HepG2 (cell line): Measurements from ENCODE around the gene ACVRL1. TPM values are rescaled to one million over a fixed set of nuclear protein-coding genes. Genes with fewer than 3 reads are reported as not detected.

Experiments
- ATAC-seq: fragments of 200-7000 bp; cut with Tn5 transposase; 3 replicates; pipeline ENCODE4 v1.9.1; 2020; ENCODE audit warnings: mild to moderate bottlenecking, moderate library complexity
- BruUV-seq: library from RNA; stranded (reverse); fragments of 400-500 nt; replicated peaks from 2 replicates; lab custom pipeline; 2021; lab: Mats Ljungman, UMichigan
- CTCF ChIA-PET: fragments of 300-600 bp; formaldehyde crosslinking; extraction: SDS; loops from one replicate; lab custom pipeline; 2021; ENCODE audit warnings: low total read pairs, inconsistent platforms, low intra/inter-chr PET ratio; lab: Yijun Ruan, JAX
- POLR2A ChIA-PET: fragments of 350-600 bp; sonication (Branson Sonifier 250); formaldehyde crosslinking; loops from one replicate; lab custom pipeline; 2020; ENCODE audit warnings: antibody characterized with exemption, inconsistent platforms; lab: Yijun Ruan, JAX
- DNase-seq: peaks from one replicate; pipeline ENCODE4 v3.0.0-alpha.2; 2015; ENCODE audit warnings: low spot score
- FAIRE-seq: peaks from 3 replicates; lab custom pipeline; 2011; peaks lifted over from hg19 to GRCh38; lab: Jason Lieb, UNC
- H2AFZ ChIP-seq: one replicate; pipeline ENCODE4 v1.6.1; 2011; ENCODE audit warnings: low read length, inconsistent platforms
- H3K27ac ChIP-seq: fragments of 300-600 bp; 3 replicates; pipeline ENCODE4 v1.8.0; 2011; ENCODE audit warnings: mixed run types, mild to moderate bottlenecking, mixed read lengths, low read length, inconsistent platforms; ENCODE audit not compliant: insufficient read depth; ENCODE audit errors: extremely low read length
- H3K27me3 ChIP-seq, 2 experiments: fragments of 200-600 bp in 1 of 2; 2 replicates in 1 of 2; 3 replicates in 1 of 2; pipeline versions ENCODE4 v1.6.0 to v1.8.0; 2011; ENCODE audit warnings: low read length in 2 of 2, mild to moderate bottlenecking in 2 of 2, moderate library complexity in 2 of 2, inconsistent platforms in 1 of 2; ENCODE audit not compliant: insufficient read depth in 2 of 2, control insufficient read depth in 1 of 2
- H3K36me3 ChIP-seq, 2 experiments: fragments of 200-600 bp in 1 of 2; replicated peaks in 1 of 2; 2 replicates in 1 of 2; 3 replicates in 1 of 2; pipeline versions ENCODE4 v1.5.1 to v1.8.0; 2011; ENCODE audit warnings: low read length in 2 of 2, inconsistent platforms in 1 of 2; ENCODE audit not compliant: insufficient read depth in 2 of 2, control insufficient read depth in 1 of 2
- H3K4me1 ChIP-seq: 2 replicates; pipeline ENCODE4 v1.5.1; 2012; ENCODE audit warnings: low read length, inconsistent platforms; ENCODE audit not compliant: insufficient read depth
- H3K4me2 ChIP-seq: 2 replicates; pipeline ENCODE4 v1.6.0; 2011; ENCODE audit warnings: low read depth, low read length, inconsistent platforms
- H3K4me3 ChIP-seq, 3 experiments: fragments of 200-600 bp in 1 of 3; sonication (generic), shearing (Covaris generic) in 1 of 3; replicated peaks in 1 of 3; 2 replicates each; pipeline ENCODE4 v1.5.1; 2011 to 2016; ENCODE audit warnings: low read length in 3 of 3, inconsistent platforms in 2 of 3, low read depth in 2 of 3, mild to moderate bottlenecking in 2 of 3, control low read depth in 1 of 3, mixed read lengths in 1 of 3; ENCODE audit not compliant: insufficient read depth in 1 of 3
- H3K79me2 ChIP-seq: one replicate; pipeline ENCODE4 v1.6.1; 2011; ENCODE audit warnings: low read length, inconsistent platforms; ENCODE audit not compliant: insufficient read depth
- H3K9ac ChIP-seq: 2 replicates; pipeline ENCODE4 v1.6.0; 2011; ENCODE audit warnings: mild to moderate bottlenecking, low read depth, low read length, inconsistent platforms; ENCODE audit not compliant: insufficient read depth
- H3K9me3 ChIP-seq: 2 replicates; pipeline ENCODE4 v1.5.1; 2012; ENCODE audit warnings: mild to moderate bottlenecking, low read length
- H4K20me1 ChIP-seq: 2 replicates; pipeline ENCODE4 v1.6.0; 2011; ENCODE audit warnings: inconsistent platforms, mild to moderate bottlenecking, low read length, moderate library complexity; ENCODE audit not compliant: insufficient read depth
- SMYD3 ChIP-seq: sonication (generic); formaldehyde crosslinking; IDR thresholded peaks from 2 replicates; pipeline ENCODE4 v1.8.1; 2023; ENCODE audit warnings: mild to moderate bottlenecking, missing genetic modification reagents
- TGIF2 ChIP-seq: IDR thresholded peaks from 2 replicates; pipeline ENCODE4 v1.6.1; 2016; ENCODE audit warnings: control low read depth, missing compliant biosample characterization
- ZNF136 ChIP-seq: sonication (generic); formaldehyde crosslinking; IDR thresholded peaks from 2 replicates; pipeline ENCODE4 v1.8.1; 2022; ENCODE audit warnings: low read depth, mild to moderate bottlenecking, moderate library complexity, missing genetic modification reagents
- ZNF263 ChIP-seq: sonication (generic); formaldehyde crosslinking; IDR thresholded peaks from 2 replicates; pipeline ENCODE4 v1.4.0; 2020; ENCODE audit warnings: missing genetic modification reagents
- ZNF296 ChIP-seq: sonication (generic); formaldehyde crosslinking; conservative IDR thresholded peaks from 2 replicates; pipeline ENCODE4 v1.5.0; 2020; ENCODE audit warnings: mild to moderate bottlenecking, missing genetic modification reagents
- ZNF549 ChIP-seq: sonication (generic); formaldehyde crosslinking; IDR thresholded peaks from 2 replicates; pipeline ENCODE4 v1.5.0; 2020; ENCODE audit warnings: missing genetic modification reagents
- ZNF660 ChIP-seq: sonication (generic); formaldehyde crosslinking; IDR thresholded peaks from 2 replicates; pipeline ENCODE4 v1.5.1; 2020; ENCODE audit warnings: mild to moderate bottlenecking, low read depth, missing genetic modification reagents, borderline replicate concordance
- WGBS: methylation state at CpG from one replicate; pipeline ENCODE4 v1.1.6; 2017; ENCODE audit warnings: low lambda C conversion rate; 5-methylcytosine and 5-hydroxymethylcytosine counted together
- in situ Hi-C: cut with HindIII; loops from 2 replicates; pipeline ENCODE4 v1.10.0; 2017; ENCODE audit warnings: low pct_unique_long_range_greater_than_20kb; ENCODE audit not compliant: extremely low pct_ligation_motif_present
- intact Hi-C: fragments of 100-400 bp; cut with micrococcal nuclease; formaldehyde crosslinking; loops from one replicate; pipeline ENCODE4 v1.10.0; 2022; ENCODE audit not compliant: unreplicated experiment
- polyA plus RNA-seq, 8 experiments: library from polyadenylated mRNA; depleted of rRNA in 3 of 8; stranded (reverse) in 7 of 8; unstranded in 1 of 8; fragments of >200 nt; fragmentation: Illumina TruSeq in 4 of 8; extraction: Trizol in 4 of 8; gene quantifications; 2 replicates each; pipeline versions ENCODE4 v1.2.1 to v1.2.3, GENCODE V29; 2011 to 2016; ENCODE audit warnings: low read depth in 4 of 8, missing spikeins in 1 of 8, mixed read lengths in 1 of 8; ENCODE audit not compliant: insufficient read depth in 1 of 8
- total RNA-seq, 5 experiments: library from RNA; depleted of rRNA; stranded (reverse); fragments of >200 nt; fragmentation: Illumina TruSeq; extraction: Trizol; gene quantifications; 2 replicates each; pipeline ENCODE4 v1.2.3, GENCODE V29; 2016; ENCODE audit warnings: low read depth in 1 of 5
- TF ChIP-seq, protein P1 (sequence below): sonication (generic); formaldehyde crosslinking; IDR thresholded peaks from one replicate; pipeline ENCODE4 v1.5.1; 2020; ENCODE audit warnings: mild to moderate bottlenecking, missing genetic modification reagents; ENCODE audit errors: not compliant biosample characterization
- TF ChIP-seq, protein P2 (sequence below): sonication (generic); formaldehyde crosslinking; IDR thresholded peaks from 2 replicates; pipeline ENCODE4 v1.5.1; 2020; ENCODE audit warnings: mild to moderate bottlenecking, missing genetic modification reagents, moderate library complexity
- TF ChIP-seq, protein P3 (sequence below): sonication (generic); formaldehyde crosslinking; IDR thresholded peaks from 2 replicates; pipeline ENCODE4 v1.8.1; 2023; ENCODE audit warnings: mild to moderate bottlenecking, missing genetic modification reagents

ACVRL1 gene
- total and polyA plus RNA-seq, 2 of the 13 experiments (the other 11 are each of a cell fraction or from before 2014, with no cell fraction given): not detected

DNA sequence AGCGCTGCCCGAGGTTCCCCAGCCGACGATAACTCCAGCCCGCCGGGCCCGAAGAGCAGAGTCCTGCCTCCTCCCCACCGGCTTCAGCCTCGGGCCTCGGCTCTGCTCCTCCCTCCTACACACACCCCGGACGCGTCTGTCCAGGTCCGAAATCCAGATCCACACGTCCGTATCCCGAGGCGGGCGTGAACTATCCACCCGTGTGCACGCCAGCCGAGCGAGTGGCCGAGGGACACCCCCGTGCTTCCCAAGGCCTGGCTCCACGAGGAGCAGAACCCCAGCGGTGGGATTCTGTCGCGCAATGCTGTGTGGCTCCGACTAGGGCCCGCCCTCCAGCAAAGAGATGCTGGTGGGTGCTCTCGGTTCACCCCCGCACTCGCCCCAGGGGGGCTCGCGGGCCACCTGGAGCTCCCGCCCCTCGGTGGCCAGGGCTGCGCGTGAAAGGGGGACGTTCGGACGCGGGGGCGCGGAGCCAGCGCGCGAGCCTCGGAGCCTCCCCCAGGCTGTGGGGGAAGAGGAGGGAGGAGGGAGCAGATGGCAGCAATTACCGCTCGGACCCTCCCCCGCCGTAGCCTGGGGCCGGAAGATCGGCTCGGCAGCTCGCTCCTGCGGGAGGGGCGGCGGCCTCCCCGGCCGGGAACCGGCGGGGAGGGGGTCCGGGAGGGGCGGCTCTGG, 38.3 kb upstream of the ACVRL1 start:
- ChIA-PET POLR2A (no interaction called here), CTCF (no interaction called here)
- no peak overlapping the region for H3K27ac ChIP-seq
- H4K20me1 ChIP-seq: no peaks in the 10 kb centered on the region
- DNase-seq: no peak
- no peak for FAIRE-seq
- peak; percentile 35 for ATAC-seq
- H3K9ac ChIP-seq: no peak overlapping the region
- in situ Hi-C loops: no loop called here
- H3K36me3 ChIP-seq: no peaks in the 10 kb centered on the region
- peak overlapping the region; percentile 61 for H3K4me2 ChIP-seq
- H2AFZ ChIP-seq: no peak overlapping the region
- no peaks in the 10 kb centered on the region for H3K79me2 ChIP-seq
- no TSS peak for BruUV-seq
- peak overlapping the region in 1 of 3 experiments; percentile 51; a peak in 1 of 6 replicates for H3K4me3 ChIP-seq
- WGBS: 51% methylated on average over 32 of the region's 67 CpGs
- intact Hi-C loops: no loop called here
- H3K4me1 ChIP-seq: peaks cover 56% of the 10 kb centered on the region
- H3K9me3 ChIP-seq: no peaks in the 10 kb centered on the region
- H3K27me3 ChIP-seq: peaks cover 9 to 52% of the 10 kb centered on the region in 2 experiments; a peak in 4 of 5 replicates
- TF ChIP-seq, protein P1, sequence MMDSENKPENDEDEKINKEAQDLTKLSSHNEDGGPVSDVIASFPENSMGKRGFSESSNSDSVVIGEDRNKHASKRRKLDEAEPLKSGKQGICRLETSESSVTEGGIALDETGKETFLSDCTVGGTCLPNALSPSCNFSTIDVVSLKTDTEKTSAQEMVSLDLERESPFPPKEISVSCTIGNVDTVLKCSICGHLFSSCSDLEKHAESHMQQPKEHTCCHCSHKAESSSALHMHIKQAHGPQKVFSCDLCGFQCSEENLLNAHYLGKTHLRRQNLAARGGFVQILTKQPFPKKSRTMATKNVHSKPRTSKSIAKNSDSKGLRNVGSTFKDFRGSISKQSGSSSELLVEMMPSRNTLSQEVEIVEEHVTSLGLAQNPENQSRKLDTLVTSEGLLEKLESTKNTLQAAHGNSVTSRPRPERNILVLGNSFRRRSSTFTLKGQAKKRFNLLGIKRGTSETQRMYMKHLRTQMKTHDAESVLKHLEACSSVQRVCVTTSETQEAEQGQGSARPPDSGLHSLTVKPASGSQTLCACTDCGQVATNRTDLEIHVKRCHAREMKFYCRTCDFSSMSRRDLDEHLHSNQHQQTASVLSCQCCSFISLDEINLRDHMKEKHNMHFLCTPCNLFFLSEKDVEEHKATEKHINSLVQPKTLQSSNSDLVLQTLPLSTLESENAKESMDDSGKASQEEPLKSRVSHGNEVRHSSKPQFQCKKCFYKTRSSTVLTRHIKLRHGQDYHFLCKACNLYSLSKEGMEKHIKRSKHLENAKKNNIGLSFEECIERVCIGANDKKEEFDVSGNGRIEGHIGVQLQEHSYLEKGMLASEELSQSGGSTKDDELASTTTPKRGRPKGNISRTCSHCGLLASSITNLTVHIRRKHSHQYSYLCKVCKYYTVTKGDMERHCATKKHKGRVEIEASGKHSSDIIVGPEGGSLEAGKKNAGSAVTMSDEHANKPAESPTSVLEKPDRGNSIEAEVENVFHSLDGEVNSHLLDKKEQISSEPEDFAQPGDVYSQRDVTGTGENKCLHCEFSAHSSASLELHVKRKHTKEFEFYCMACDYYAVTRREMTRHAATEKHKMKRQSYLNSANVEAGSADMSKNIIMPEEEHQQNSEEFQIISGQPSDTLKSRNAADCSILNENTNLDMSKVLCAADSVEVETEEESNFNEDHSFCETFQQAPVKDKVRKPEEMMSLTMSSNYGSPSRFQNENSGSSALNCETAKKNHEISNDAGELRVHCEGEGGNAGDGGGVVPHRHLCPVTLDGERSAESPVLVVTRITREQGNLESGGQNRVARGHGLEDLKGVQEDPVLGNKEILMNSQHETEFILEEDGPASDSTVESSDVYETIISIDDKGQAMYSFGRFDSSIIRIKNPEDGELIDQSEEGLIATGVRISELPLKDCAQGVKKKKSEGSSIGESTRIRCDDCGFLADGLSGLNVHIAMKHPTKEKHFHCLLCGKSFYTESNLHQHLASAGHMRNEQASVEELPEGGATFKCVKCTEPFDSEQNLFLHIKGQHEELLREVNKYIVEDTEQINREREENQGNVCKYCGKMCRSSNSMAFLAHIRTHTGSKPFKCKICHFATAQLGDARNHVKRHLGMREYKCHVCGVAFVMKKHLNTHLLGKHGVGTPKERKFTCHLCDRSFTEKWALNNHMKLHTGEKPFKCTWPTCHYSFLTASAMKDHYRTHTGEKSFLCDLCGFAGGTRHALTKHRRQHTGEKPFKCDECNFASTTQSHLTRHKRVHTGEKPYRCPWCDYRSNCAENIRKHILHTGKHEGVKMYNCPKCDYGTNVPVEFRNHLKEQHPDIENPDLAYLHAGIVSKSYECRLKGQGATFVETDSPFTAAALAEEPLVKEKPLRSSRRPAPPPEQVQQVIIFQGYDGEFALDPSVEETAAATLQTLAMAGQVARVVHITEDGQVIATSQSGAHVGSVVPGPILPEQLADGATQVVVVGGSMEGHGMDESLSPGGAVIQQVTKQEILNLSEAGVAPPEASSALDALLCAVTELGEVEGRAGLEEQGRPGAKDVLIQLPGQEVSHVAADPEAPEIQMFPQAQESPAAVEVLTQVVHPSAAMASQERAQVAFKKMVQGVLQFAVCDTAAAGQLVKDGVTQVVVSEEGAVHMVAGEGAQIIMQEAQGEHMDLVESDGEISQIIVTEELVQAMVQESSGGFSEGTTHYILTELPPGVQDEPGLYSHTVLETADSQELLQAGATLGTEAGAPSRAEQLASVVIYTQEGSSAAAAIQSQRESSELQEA: no peak
- TF ChIP-seq ZNF660 (CRISPR knock-in tag) (no peak), ZNF263 (CRISPR knock-in tag) (peak; percentile 88), ZNF136 (CRISPR knock-in tag) (no peak), ZNF296 (CRISPR knock-in tag) (no peak), ZNF549 (no peak), TGIF2 (no peak), SMYD3 (CRISPR knock-in tag) (no peak)
- TF ChIP-seq, protein P2, sequence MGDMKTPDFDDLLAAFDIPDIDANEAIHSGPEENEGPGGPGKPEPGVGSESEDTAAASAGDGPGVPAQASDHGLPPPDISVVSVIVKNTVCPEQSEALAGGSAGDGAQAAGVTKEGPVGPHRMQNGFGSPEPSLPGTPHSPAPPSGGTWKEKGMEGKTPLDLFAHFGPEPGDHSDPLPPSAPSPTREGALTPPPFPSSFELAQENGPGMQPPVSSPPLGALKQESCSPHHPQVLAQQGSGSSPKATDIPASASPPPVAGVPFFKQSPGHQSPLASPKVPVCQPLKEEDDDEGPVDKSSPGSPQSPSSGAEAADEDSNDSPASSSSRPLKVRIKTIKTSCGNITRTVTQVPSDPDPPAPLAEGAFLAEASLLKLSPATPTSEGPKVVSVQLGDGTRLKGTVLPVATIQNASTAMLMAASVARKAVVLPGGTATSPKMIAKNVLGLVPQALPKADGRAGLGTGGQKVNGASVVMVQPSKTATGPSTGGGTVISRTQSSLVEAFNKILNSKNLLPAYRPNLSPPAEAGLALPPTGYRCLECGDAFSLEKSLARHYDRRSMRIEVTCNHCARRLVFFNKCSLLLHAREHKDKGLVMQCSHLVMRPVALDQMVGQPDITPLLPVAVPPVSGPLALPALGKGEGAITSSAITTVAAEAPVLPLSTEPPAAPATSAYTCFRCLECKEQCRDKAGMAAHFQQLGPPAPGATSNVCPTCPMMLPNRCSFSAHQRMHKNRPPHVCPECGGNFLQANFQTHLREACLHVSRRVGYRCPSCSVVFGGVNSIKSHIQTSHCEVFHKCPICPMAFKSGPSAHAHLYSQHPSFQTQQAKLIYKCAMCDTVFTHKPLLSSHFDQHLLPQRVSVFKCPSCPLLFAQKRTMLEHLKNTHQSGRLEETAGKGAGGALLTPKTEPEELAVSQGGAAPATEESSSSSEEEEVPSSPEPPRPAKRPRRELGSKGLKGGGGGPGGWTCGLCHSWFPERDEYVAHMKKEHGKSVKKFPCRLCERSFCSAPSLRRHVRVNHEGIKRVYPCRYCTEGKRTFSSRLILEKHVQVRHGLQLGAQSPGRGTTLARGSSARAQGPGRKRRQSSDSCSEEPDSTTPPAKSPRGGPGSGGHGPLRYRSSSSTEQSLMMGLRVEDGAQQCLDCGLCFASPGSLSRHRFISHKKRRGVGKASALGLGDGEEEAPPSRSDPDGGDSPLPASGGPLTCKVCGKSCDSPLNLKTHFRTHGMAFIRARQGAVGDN (CRISPR knock-in tag): 0 out of 2 replicates have a peak, but pooled peaks have one; percentile 28
- TF ChIP-seq, protein P3, sequence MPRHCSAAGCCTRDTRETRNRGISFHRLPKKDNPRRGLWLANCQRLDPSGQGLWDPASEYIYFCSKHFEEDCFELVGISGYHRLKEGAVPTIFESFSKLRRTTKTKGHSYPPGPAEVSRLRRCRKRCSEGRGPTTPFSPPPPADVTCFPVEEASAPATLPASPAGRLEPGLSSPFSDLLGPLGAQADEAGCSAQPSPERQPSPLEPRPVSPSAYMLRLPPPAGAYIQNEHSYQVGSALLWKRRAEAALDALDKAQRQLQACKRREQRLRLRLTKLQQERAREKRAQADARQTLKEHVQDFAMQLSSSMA (CRISPR knock-in tag): no peak
